AG09309 (cell line): ENCODE measurements around the gene C12orf57.
"Not testable (repeated sequence)": the region's sequence is repeated elsewhere in the genome, so short reads cannot be mapped to it uniquely, and the experiment has no call there.

Source experiments
- DNase-seq: peaks from one replicate; pipeline ENCODE4 v3.0.0-alpha.2; 2010; ENCODE audit warnings: low read depth
- H3K4me3 ChIP-seq: 2 replicates; pipeline ENCODE4 v1.5.1; 2011; ENCODE audit warnings: mild to moderate bottlenecking, low read depth, low read length, moderate library complexity; ENCODE audit not compliant: control insufficient read depth
- CTCF ChIP-seq: IDR thresholded peaks from 2 replicates; pipeline ENCODE4 v1.5.1; 2011; ENCODE audit warnings: mild to moderate bottlenecking, low read depth, low read length, inconsistent platforms; ENCODE audit not compliant: insufficient read depth, control insufficient read depth; ENCODE audit errors: missing control alignments

The C12orf57 gene

GRCh38 chr12:6903722-6904121 lies 40.1 kb upstream of the C12orf57 start:
- no peak overlapping the region for H3K4me3 ChIP-seq
- DNase-seq = no peak
- no peak for TF ChIP-seq CTCF

GRCh38 chr12:6904280-6905276 lies 39.2 kb upstream of the C12orf57 start, which contains the start of gene LRRC23:
TSS of gene LRRC23 (plus strand) at chr12:6904822. CDS start at chr12:6905634, 812 bp downstream.
- peak; percentile 64 for DNase-seq
- peak within 1 kb of the TSS; percentile 75 for H3K4me3 ChIP-seq
- no peak for TF ChIP-seq CTCF

GRCh38 chr12:6905414-6906040 lies 38.3 kb upstream of the C12orf57 start:
- no peak for DNase-seq
- no peak for TF ChIP-seq CTCF
- peak overlapping the region; percentile 75 for H3K4me3 ChIP-seq

- not testable (repeated sequence) for DNase-seq, H3K4me3 ChIP-seq
These were observed 35.7 kb upstream of the C12orf57 start for GRCh38 chr12:6908141-6908540.

- no peak for TF ChIP-seq CTCF
- no peak overlapping the region for H3K4me3 ChIP-seq
- no peak for DNase-seq
These were observed 34.2 kb upstream of the C12orf57 start for GRCh38 chr12:6909421-6910145.

- DNase-seq = no peak
- H3K4me3 ChIP-seq = no peak overlapping the region
- no peak for TF ChIP-seq CTCF
These were observed 31.5 kb upstream of the C12orf57 start for GRCh38 chr12:6912164-6912935.
